ENCODE data around the gene CCDC152.

GRCh38 chr5:42799668-42800114 is 43.1 kb downstream of the CCDC152 start:
- no peak for TF ChIP-seq CTCF (IDR thresholded peaks at IDR 0.05)
- no peak for TF ChIP-seq POLR2A (IDR thresholded peaks at IDR 0.05)
- no peak for TF ChIP-seq EP300 (IDR thresholded peaks at IDR 0.05)

All from suprapubic skin (tissue), 3 donors.